ENCODE measurements around the gene TMTC4. TPM values are rescaled to one million over a fixed set of nuclear protein-coding genes. Genes with fewer than 3 reads are reported as not detected.

TMTC4 gene
- total and polyA plus RNA-seq, 8 donors = 5.4 to 38.9 (median 8.2) TPM

DNA sequence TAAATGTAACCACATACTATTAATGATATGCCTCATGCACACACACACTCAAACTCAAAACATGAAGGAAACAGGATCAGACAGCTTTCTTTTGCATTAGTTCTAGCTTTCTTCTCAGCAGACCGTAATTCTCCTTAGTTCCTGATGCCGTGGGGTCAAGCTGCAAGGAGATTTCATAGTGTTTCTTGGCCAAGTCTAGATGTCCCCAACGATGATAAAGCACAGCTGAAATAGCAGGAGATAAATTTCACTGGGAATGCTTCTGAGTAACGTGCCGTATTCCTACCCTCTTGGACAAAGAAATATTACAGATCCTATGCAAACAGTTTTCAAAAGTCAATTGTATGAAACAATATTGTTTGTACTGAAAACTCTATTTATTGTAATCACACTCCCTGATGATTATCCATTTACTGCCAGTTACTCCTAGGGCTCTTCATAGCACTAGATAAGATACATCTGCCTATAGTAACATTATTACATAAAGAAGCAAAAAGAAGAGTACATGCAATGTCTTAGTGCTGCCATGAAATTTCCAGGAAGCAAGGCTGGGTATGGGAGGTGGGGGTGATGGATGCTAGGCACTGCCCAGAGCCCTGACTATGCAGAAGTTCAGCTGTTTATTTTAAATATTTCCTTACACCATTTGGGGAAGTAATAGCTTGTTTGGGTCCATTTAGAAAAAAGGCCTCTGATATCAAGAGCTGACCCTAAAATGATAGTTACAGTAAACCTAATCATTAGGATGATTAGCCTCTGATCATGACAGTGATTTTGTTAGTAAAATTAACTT, 69.5 kb downstream of the TMTC4 start:
- no peak for TF ChIP-seq POLR2A (IDR thresholded peaks at IDR 0.05)
- TF ChIP-seq, protein P1, sequence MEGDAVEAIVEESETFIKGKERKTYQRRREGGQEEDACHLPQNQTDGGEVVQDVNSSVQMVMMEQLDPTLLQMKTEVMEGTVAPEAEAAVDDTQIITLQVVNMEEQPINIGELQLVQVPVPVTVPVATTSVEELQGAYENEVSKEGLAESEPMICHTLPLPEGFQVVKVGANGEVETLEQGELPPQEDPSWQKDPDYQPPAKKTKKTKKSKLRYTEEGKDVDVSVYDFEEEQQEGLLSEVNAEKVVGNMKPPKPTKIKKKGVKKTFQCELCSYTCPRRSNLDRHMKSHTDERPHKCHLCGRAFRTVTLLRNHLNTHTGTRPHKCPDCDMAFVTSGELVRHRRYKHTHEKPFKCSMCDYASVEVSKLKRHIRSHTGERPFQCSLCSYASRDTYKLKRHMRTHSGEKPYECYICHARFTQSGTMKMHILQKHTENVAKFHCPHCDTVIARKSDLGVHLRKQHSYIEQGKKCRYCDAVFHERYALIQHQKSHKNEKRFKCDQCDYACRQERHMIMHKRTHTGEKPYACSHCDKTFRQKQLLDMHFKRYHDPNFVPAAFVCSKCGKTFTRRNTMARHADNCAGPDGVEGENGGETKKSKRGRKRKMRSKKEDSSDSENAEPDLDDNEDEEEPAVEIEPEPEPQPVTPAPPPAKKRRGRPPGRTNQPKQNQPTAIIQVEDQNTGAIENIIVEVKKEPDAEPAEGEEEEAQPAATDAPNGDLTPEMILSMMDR (IDR thresholded peaks at IDR 0.05) = no peak
- no peak for TF ChIP-seq EP300 (IDR thresholded peaks at IDR 0.05)
- no peak for TF ChIP-seq POLR2AphosphoS5 (IDR thresholded peaks at IDR 0.05)
- H3K9me3 ChIP-seq = no peaks in the 10 kb centered on the region
- no peak for DNase-seq
- H3K36me3 ChIP-seq = peaks cover 2 to 33% (median 16%) of the 10 kb centered on the region in 4 donors
- H3K4me3 ChIP-seq = no peak overlapping the region
- H3K27me3 ChIP-seq = no peaks in the 10 kb centered on the region
- no peak overlapping the region for H3K27ac ChIP-seq
- WGBS, 5 donors = 29 to 56% (median 40%) methylated on average over 5 of the region's 5 CpGs
- H3K4me1 ChIP-seq = peaks cover 0 to 5% (median 0%) of the 10 kb centered on the region in 4 donors
- intact Hi-C loops (cut with DNase I; ENCODE audit: low total_unique reads) = no loop called here

DNA sequence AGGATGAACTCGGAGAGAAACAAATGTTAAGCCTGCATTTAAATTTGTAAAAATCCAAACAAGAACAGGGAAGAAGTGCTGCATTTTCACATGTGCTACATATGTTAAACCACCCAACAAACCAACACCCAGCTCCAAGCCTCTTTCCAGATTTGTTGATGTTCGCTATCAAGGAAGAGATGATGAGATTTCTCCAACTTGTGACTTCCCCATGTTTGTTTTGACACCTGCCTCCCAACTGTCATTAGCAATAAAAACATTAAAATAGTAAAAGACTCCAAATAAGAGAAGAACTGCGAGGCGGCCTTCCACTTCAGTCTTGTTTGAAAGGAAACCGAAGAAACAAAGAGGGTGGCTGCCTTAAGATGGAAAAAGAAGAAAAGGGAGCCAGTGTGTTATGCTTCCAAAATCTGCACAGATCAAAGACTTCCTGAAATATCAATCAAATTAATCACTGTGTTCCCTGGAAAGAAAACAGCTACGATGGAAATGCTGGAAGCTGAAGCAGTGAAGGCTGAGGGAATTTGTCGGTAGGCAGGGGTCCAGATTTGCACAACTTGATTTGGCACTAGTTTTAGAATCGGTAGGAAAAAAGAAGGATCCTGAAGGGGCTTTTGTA, 72.0 kb downstream of the TMTC4 start:
- intact Hi-C loops (cut with DNase I; ENCODE audit: low total_unique reads) = no loop called here
- Histone ChIP-seq H3K36me3 (peaks cover 0 to 27% (median 13%) of the 10 kb centered on the region in 4 donors), H3K9me3 (no peaks in the 10 kb centered on the region), H3K27me3 (no peaks in the 10 kb centered on the region), H3K4me1 (peaks cover 0 to 5% (median 0%) of the 10 kb centered on the region in 4 donors), H3K27ac (no peak overlapping the region), H3K4me3 (no peak overlapping the region)
- DNase-seq = peak in 1 of 2 donors; percentile 43
- 64 to 78% (median 75%) methylated on average over 8 of the region's 8 CpGs for WGBS, 5 donors
- TF ChIP-seq, protein P1 (IDR thresholded peaks at IDR 0.05) = no peak

DNA sequence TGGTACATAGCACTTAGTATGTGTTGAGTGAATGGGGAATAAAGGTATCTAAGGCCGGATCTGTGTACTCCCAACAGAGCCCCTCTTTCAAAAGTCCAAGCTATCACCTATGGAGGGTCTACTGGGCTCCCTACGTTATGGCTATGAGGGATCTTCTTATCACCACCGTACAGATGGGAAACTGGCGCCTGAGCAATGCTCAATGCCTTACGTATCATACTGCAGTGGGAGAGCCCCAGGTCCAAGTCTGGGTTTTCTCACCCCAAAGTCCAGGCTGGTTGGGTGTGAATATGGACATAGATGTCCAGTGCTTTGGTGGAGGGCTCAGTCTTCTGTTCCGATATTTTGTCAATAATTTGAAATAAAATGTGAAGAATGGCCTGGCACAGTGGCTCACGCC, 72.9 kb downstream of the TMTC4 start:
- 94 to 98% (median 97%) methylated on average over 7 of the region's 7 CpGs for WGBS, 5 donors
- Histone ChIP-seq H3K27ac (no peak overlapping the region), H3K27me3 (no peaks in the 10 kb centered on the region), H3K9me3 (no peaks in the 10 kb centered on the region), H3K4me3 (no peak overlapping the region), H3K4me1 (peaks cover 0 to 5% (median 0%) of the 10 kb centered on the region in 4 donors), H3K36me3 (peaks cover 0 to 18% (median 11%) of the 10 kb centered on the region in 4 donors)
- intact Hi-C loops (cut with DNase I; ENCODE audit: low total_unique reads) = no loop called here
- no peak for TF ChIP-seq POLR2A (IDR thresholded peaks at IDR 0.05)
- TF ChIP-seq, protein P1 (IDR thresholded peaks at IDR 0.05) = no peak
- no peak for TF ChIP-seq EP300 (IDR thresholded peaks at IDR 0.05)
- no peak for TF ChIP-seq POLR2AphosphoS5 (IDR thresholded peaks at IDR 0.05)
- no peak for DNase-seq

DNA sequence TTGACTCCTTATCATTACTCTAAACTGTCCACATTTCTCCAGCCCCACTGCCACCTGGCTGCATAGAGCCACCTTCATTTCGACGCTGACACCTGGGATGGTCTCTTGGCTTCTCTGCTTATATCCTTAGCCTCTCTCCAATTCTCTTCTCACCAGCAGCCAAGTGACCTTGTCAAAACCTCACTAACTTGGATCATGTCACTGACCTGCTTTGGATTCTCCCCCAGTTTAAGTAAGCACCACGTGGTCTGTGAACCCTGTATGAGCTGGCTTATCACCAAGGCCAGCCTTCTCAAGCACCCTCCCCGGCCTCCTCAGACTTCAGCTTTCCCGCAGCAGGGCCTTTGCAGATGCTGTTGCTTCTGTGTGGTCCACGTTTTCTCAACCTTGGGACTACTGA, 73.7 kb downstream of the TMTC4 start:
- H3K4me1 ChIP-seq = peaks cover 0 to 5% (median 0%) of the 10 kb centered on the region in 4 donors
- no peak overlapping the region for H3K4me3 ChIP-seq
- no peaks in the 10 kb centered on the region for H3K9me3 ChIP-seq
- no peak overlapping the region for H3K27ac ChIP-seq
- DNase-seq = no peak
- intact Hi-C loops (cut with DNase I; ENCODE audit: low total_unique reads) = no loop called here
- no peak for TF ChIP-seq POLR2A (IDR thresholded peaks at IDR 0.05)
- no peak for TF ChIP-seq POLR2AphosphoS5 (IDR thresholded peaks at IDR 0.05)
- no peak for TF ChIP-seq EP300 (IDR thresholded peaks at IDR 0.05)
- TF ChIP-seq, protein P1 (IDR thresholded peaks at IDR 0.05) = no peak
- H3K36me3 ChIP-seq = peaks cover 0 to 10% (median 4%) of the 10 kb centered on the region in 4 donors
- 43 to 59% (median 55%) methylated on average over 6 of the region's 6 CpGs for WGBS, 5 donors
- no peaks in the 10 kb centered on the region for H3K27me3 ChIP-seq
